CD4-positive, CD25-positive, alpha-beta regulatory T cell (primary cell): ENCODE results near the gene RNF182. TPM values are rescaled to one million over a fixed set of nuclear protein-coding genes. Genes with fewer than 3 reads are reported as not detected.
"Not testable (repeated sequence)": the region's sequence is repeated elsewhere in the genome, so short reads cannot be mapped to it uniquely, and the experiment has no call there.

Source experiments
- ATAC-seq, 2 donors: fragments of 150-1000 bp; cut with Tn5 transposase; one replicate each; pipeline ENCODE4 v1.10.0; 2021; ENCODE audit warnings: low read depth in 2 of 2, moderate number of reproducible peaks in 2 of 2, moderate library complexity in 1 of 2
- DNase-seq, 3 donors: peaks; one replicate each; pipeline versions ENCODE4 v3.0.0 to v3.0.0-alpha.2; 2012 to 2022; ENCODE audit warnings: mixed read lengths in 1 of 3
- H3K27ac ChIP-seq: one replicate; pipeline ENCODE4 v1.7.0; 2013; ENCODE audit warnings: mild to moderate bottlenecking, low read length; ENCODE audit not compliant: insufficient read depth, poor library complexity, severe bottlenecking
- H3K27me3 ChIP-seq: one replicate; pipeline ENCODE4 v1.7.0; 2013; ENCODE audit warnings: low read length; ENCODE audit not compliant: control insufficient read depth, insufficient read depth
- H3K36me3 ChIP-seq: one replicate; pipeline ENCODE4 v1.7.0; 2013; ENCODE audit warnings: mild to moderate bottlenecking, low read length, moderate library complexity; ENCODE audit not compliant: control insufficient read depth, insufficient read depth
- H3K4me1 ChIP-seq: 2 replicates; pipeline ENCODE4 v1.7.0; 2013; ENCODE audit warnings: mild to moderate bottlenecking, low read length; ENCODE audit not compliant: insufficient read depth, control insufficient read depth, poor library complexity, severe bottlenecking
- H3K4me3 ChIP-seq: one replicate; pipeline ENCODE4 v1.7.0; 2013; ENCODE audit warnings: low read depth, mild to moderate bottlenecking, low read length, moderate library complexity
- H3K9me3 ChIP-seq, 2 experiments: 1 replicate in 1 of 2; 2 replicates in 1 of 2; pipeline ENCODE4 v1.7.0; 2013; ENCODE audit warnings: low read length in 2 of 2, mild to moderate bottlenecking in 1 of 2, moderate library complexity in 1 of 2; ENCODE audit not compliant: control insufficient read depth in 2 of 2
- H3K27ac Mint-ChIP-seq, 3 donors: one replicate each; pipeline ENCODE4 v1.8.0; 2020 to 2022; ENCODE audit warnings: mild to moderate bottlenecking in 3 of 3, mixed read lengths in 3 of 3, moderate library complexity in 2 of 3
- H3K27me3 Mint-ChIP-seq: one replicate; pipeline ENCODE4 v1.8.0; 2022; ENCODE audit warnings: mild to moderate bottlenecking, mixed read lengths
- H3K36me3 Mint-ChIP-seq: one replicate; pipeline ENCODE4 v1.8.0; 2020; ENCODE audit warnings: mixed read lengths
- H3K4me1 Mint-ChIP-seq, 4 donors: one replicate each; pipeline ENCODE4 v1.8.0; 2020 to 2022; ENCODE audit warnings: mixed read lengths in 4 of 4, mild to moderate bottlenecking in 1 of 4
- H3K4me3 Mint-ChIP-seq, 4 donors: one replicate each; pipeline ENCODE4 v1.8.0; 2020 to 2022; ENCODE audit warnings: mild to moderate bottlenecking in 4 of 4, mixed read lengths in 4 of 4, moderate library complexity in 3 of 4
- H3K9me3 Mint-ChIP-seq, 7 donors: one replicate each; pipeline ENCODE4 v1.8.0; 2020 to 2022; ENCODE audit warnings: mixed read lengths in 7 of 7, mild to moderate bottlenecking in 3 of 7, moderate library complexity in 2 of 7
- polyA plus RNA-seq, 4 donors: library from polyadenylated mRNA; unstranded; fragments of 300-500 nt; fragmentation: Illumina TruSeq; gene quantifications; one replicate each; pipeline ENCODE4 v1.2.3, GENCODE V29; 2021
- total RNA-seq: library from RNA; stranded (reverse); gene quantifications from one replicate; pipeline ENCODE4 v1.2.3, GENCODE V29; 2022

Gene RNF182
- total and polyA plus RNA-seq, 5 donors from 2014 or later: not detected

DNA sequence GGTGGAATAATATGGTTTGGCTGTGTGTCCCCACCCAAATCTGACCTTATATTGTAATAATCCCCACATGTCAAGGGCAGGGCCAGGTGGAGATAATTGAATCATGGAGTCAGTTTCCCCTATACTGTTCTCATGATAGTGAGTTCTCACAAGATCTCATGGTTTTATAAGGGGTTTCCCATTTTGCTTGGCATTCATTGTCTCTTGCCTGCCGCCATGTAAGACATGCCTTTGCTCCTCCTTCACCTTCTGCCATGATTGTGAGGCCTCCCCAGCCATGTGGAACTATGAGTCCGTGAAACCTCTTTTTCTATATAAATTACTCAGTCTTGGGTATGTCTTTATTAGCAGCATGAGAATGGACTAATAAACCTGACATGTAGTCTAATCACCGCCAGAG, 48.7 kb downstream of the RNF182 start:
- H3K27me3 Mint-ChIP-seq: peaks cover 21% of the 10 kb centered on the region
- H3K27ac Mint-ChIP-seq, H3K27ac ChIP-seq, H3K4me3 ChIP-seq, H3K4me1 Mint-ChIP-seq, H3K4me1 ChIP-seq, ATAC-seq, H3K36me3 ChIP-seq, H3K4me3 Mint-ChIP-seq, H3K36me3 Mint-ChIP-seq, DNase-seq: not testable (repeated sequence)
- Histone ChIP-seq H3K9me3 (peaks cover 8 to 19% of the 10 kb centered on the region in 2 experiments), H3K27me3 (peaks cover 14% of the 10 kb centered on the region)
- peaks cover 3 to 27% (median 13%) of the 10 kb centered on the region in 7 donors for H3K9me3 Mint-ChIP-seq

DNA sequence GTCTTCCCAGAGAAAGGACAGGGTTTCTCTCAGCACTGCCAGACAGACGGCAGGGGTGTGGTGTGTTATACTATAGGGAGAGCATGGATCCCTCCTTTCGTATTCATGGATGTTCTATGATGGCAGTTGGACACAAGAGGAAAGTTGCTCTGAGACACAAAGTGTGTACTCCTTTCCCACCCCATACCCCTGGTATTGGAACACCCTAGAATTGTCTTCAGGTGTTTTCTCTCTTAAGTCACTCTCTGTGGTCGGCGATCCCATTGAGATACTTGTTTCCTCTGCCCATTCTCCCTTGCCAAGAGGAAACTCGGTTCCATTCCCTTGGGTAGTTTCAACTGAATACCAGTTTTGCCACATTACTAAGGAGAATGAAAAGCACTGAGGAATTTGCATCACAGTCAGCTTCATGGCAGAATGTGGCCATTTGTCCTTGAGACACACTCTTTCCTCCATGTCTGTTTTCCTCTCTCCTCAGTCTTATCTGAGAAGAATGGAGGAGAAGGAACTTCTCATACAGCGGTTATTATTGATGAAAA, 53.4 kb downstream of the RNF182 start:
- H3K27ac ChIP-seq: no peak overlapping the region
- H3K4me1 Mint-ChIP-seq: no peaks in the 10 kb centered on the region
- H3K4me3 Mint-ChIP-seq: no peak overlapping the region
- peaks cover 0 to 12% (median 5%) of the 10 kb centered on the region in 7 donors for H3K9me3 Mint-ChIP-seq
- no peak overlapping the region for H3K27ac Mint-ChIP-seq
- H3K9me3 ChIP-seq: peaks cover 0 to 4% of the 10 kb centered on the region in 2 experiments
- peaks cover 24% of the 10 kb centered on the region for H3K27me3 Mint-ChIP-seq
- DNase-seq (no peak), ATAC-seq (no peak)
- H3K4me3 ChIP-seq: no peak overlapping the region
- H3K27me3 ChIP-seq: peaks cover 18% of the 10 kb centered on the region
- H3K36me3 Mint-ChIP-seq: no peaks in the 10 kb centered on the region
- no peaks in the 10 kb centered on the region for H3K36me3 ChIP-seq
- no peaks in the 10 kb centered on the region for H3K4me1 ChIP-seq

DNA sequence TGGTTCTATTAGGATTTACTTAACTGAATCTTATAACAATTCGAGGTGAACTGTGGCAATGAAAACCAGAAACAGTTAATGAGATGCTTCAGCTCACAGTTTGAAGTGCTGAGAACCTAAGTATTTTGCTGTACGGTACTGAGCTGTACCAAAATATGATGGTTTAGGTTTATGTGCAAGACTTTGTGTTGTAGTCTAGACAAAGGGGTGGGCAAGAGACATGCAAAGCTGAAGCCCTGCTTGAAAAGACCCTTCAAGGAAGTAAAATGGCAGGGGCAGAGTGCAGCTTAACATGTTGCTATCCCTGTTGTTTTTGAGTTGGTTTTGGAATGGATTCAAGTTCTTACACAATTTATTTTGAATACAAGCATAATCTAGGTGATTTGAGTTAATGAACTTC, 54.0 kb downstream of the RNF182 start:
- Mint-ChIP-seq H3K4me1 (no peaks in the 10 kb centered on the region), H3K36me3 (no peaks in the 10 kb centered on the region), H3K9me3 (peaks cover 0 to 9% (median 1%) of the 10 kb centered on the region in 7 donors), H3K4me3 (no peak overlapping the region), H3K27ac (no peak overlapping the region), H3K27me3 (peaks cover 29% of the 10 kb centered on the region)
- Histone ChIP-seq H3K27me3 (peaks cover 18% of the 10 kb centered on the region), H3K27ac (no peak overlapping the region), H3K4me1 (no peaks in the 10 kb centered on the region), H3K4me3 (no peak overlapping the region), H3K9me3 (no peaks in the 10 kb centered on the region), H3K36me3 (no peaks in the 10 kb centered on the region)
- ATAC-seq (no peak), DNase-seq (no peak)

DNA sequence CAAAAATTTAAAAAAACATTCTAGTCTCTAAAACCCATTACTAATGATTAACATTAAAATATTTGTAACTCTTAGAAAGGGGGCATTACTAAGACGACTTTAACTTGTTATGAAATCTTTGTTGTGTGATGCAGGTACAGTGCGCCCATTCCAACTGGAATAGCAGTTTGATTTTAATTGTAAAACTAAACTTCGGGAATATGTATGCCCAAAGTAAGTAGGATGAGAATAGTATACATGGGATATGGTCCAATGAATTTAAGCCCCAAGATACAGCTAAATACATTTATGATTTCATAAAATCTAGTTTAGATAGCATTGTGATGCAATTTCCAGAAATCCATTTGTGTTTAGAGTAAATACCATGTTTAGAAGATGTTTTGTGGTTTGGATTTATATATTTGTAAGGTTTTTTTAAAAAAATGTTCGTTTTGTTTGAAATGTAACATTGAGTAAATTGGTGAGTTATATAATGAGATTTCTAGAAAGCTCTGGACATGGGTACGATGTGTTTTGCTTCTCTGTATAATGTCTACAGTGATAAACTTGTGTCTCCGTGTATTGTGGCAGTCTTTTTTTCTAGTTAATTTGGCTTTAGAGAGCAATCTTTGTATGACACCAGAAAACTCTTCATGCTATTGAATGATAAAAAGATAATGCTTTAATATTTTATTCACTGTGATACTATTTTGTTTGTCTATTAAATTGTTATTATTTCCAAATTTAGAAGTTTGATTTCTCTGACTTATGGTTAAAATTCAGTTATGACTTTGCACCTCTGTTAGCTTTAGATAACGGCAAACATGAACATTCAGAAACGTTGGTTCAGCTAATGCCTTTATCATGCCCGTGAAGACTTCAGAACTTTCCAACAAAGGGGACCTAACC, 54.8 kb downstream of the RNF182 start:
- Histone ChIP-seq H3K36me3 (no peaks in the 10 kb centered on the region), H3K4me3 (no peak overlapping the region), H3K27ac (no peak overlapping the region), H3K9me3 (no peaks in the 10 kb centered on the region), H3K27me3 (peaks cover 17% of the 10 kb centered on the region), H3K4me1 (no peaks in the 10 kb centered on the region)
- ATAC-seq: no peak
- Mint-ChIP-seq H3K4me1 (no peaks in the 10 kb centered on the region), H3K27me3 (peaks cover 33% of the 10 kb centered on the region), H3K9me3 (peaks cover 0 to 7% (median 0%) of the 10 kb centered on the region in 7 donors), H3K36me3 (no peaks in the 10 kb centered on the region), H3K27ac (no peak overlapping the region), H3K4me3 (no peak overlapping the region)
- no peak for DNase-seq

DNA sequence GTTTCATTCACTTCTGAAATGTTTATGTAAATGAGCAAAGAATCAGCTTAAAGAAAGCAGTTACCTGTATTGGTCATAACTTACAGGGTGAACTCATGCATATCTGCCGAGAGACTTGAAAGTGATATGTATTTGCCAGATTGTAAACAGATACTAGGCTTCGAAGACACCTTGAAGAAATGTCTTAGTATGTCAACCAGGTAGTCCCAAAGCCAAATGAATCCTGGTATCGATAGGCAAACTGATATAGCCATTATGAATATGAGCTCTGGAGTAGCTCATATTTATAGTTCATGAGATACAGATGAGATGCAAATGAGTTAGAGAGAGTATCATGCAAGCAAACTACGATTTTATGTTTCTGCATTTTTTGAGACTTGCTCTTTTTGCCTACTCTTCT, 55.8 kb downstream of the RNF182 start:
- no peaks in the 10 kb centered on the region for H3K4me1 Mint-ChIP-seq
- ATAC-seq (no peak), DNase-seq (no peak)
- H3K36me3 Mint-ChIP-seq: no peaks in the 10 kb centered on the region
- H3K9me3 ChIP-seq: no peaks in the 10 kb centered on the region
- no peak overlapping the region for H3K27ac ChIP-seq
- H3K4me1 ChIP-seq: no peaks in the 10 kb centered on the region
- no peak overlapping the region for H3K4me3 Mint-ChIP-seq
- no peak overlapping the region for H3K4me3 ChIP-seq
- H3K27me3 Mint-ChIP-seq: peaks cover 30% of the 10 kb centered on the region
- peaks cover 12% of the 10 kb centered on the region for H3K27me3 ChIP-seq
- no peak overlapping the region for H3K27ac Mint-ChIP-seq
- peaks cover 0 to 1% (median 0%) of the 10 kb centered on the region in 7 donors for H3K9me3 Mint-ChIP-seq
- no peaks in the 10 kb centered on the region for H3K36me3 ChIP-seq

DNA sequence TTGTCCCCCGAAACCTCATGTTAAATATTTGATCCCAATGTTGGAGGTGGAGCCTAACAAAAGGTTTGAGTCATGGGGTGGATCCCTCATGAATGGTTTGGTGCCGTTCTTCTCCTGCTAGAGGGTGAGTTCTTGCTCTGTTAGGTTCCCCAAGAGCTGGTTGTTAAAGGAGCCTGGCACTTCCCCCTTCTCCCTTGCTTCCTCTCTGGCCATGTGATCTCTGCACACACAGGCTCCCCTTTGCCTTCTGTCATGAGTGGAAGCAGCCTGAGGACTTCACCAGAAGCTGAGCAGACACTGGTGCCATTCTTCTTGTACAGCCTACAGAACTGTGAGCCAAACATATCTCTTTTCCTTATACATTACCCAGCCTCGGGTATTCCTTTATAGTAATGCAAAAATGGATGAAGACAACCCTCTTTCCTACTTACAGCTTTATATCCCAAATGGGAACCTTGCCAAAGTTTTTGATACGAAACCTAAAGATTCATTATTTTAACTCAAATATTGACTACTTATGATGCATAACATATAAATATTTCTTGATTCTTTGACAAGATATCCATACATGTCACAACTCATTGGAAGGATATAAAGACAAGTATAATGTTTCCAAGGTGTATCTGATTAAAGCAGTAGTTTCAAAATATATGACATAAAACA, 61.0 kb downstream of the RNF182 start:
- Histone ChIP-seq H3K27ac (no peak overlapping the region), H3K4me1 (no peaks in the 10 kb centered on the region), H3K36me3 (no peaks in the 10 kb centered on the region), H3K4me3 (no peak overlapping the region), H3K27me3 (peaks cover 8% of the 10 kb centered on the region), H3K9me3 (no peaks in the 10 kb centered on the region)
- no peaks in the 10 kb centered on the region for H3K4me1 Mint-ChIP-seq
- H3K27me3 Mint-ChIP-seq: peaks cover 55% of the 10 kb centered on the region
- no peak overlapping the region for H3K27ac Mint-ChIP-seq
- DNase-seq (no peak), ATAC-seq (no peak)
- H3K9me3 Mint-ChIP-seq: peaks cover 0 to 1% (median 0%) of the 10 kb centered on the region in 7 donors
- H3K4me3 Mint-ChIP-seq: no peak overlapping the region
- H3K36me3 Mint-ChIP-seq: no peaks in the 10 kb centered on the region

DNA sequence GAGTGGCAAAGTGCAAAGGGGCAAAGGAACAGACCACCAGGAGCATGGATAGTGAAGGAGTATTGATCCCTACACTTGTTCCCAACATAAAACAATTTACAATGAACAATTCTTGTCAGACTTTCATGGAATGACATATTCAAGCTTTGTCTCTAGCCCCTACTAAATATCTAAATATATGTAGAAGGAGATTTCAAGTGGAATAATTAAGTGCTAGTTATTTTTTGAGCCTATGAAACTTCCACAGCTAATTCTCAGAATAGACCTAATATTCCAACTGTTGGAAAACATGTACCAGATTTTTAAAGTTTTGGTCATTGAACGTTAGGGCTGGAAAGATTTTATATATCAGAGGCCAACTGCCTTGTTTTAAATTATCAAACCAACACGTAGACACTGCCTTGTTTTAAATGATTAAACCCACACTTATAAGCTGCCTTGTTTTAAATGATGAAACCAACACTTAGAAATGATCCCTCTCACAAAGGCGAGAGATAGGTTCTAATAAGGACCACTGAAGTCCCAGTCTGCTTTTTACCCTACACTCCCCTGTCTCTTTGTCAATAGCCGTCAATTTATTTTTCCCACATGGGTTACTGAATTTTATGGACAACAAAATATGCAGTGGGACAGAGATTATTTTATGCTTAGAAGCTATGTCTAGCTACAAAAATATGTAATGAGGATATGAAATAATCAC, 62.1 kb downstream of the RNF182 start:
- Mint-ChIP-seq H3K4me1 (no peaks in the 10 kb centered on the region), H3K4me3 (no peak overlapping the region), H3K27me3 (peaks cover 54% of the 10 kb centered on the region), H3K36me3 (no peaks in the 10 kb centered on the region), H3K27ac (no peak overlapping the region), H3K9me3 (peaks cover 0 to 1% (median 0%) of the 10 kb centered on the region in 7 donors)
- H3K9me3 ChIP-seq: no peaks in the 10 kb centered on the region
- H3K27me3 ChIP-seq: peaks cover 8% of the 10 kb centered on the region
- H3K4me1 ChIP-seq: no peaks in the 10 kb centered on the region
- no peak overlapping the region for H3K4me3 ChIP-seq
- H3K27ac ChIP-seq: no peak overlapping the region
- H3K36me3 ChIP-seq: no peaks in the 10 kb centered on the region
- DNase-seq: no peak
- ATAC-seq: no peak
